HG02678 (cell line): ENCODE measurements around the gene L3MBTL4.

Experiments used
- ATAC-seq: cut with Tn5 transposase; IDR thresholded peaks from one replicate; pipeline ENCODE4 v1.9.1; 2021; ENCODE audit warnings: mild to moderate bottlenecking, moderate library complexity; ENCODE audit not compliant: unreplicated experiment

L3MBTL4 gene

DNA sequence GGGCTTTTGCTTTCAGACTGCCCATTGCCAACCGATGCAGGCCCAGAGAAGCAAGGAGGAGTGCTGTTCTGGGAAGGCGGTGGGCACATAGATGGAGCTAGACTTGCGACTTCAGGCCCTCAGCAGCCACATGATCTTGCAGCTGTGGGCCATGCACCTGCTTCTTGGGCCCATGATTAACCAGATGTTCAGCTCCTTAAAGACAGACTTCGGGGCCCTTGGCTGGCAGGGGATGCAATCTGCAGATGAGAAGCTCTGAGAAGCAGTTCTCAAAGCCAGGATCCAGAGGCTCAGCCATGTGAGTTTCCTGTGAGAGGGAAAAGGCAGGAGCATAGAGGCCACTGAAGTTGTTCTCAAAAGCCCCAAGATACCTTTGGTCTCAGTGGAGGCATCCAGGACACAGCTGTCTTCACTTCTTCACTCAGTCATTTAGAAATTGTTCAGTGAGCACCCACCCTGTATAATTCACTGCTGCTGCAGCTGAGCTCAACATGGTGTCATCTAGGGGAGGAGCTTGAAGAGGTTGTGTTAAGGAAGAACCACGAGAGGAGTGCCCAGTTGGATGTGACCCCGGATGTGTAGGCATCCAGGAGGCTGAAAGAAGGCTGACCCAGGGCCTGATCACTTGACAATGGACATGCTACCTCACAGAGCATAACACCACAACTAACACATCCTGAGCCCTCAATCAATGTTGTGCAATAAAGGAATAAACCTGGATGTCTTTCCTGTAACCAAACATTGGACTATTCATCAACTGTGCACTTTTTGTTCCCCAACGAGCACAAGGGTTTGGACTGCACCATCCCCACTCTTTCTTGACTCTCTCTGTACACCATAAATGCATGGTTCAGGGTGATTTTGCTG lies 474.7 kb downstream of the L3MBTL4 start:
- no peak for ATAC-seq

DNA sequence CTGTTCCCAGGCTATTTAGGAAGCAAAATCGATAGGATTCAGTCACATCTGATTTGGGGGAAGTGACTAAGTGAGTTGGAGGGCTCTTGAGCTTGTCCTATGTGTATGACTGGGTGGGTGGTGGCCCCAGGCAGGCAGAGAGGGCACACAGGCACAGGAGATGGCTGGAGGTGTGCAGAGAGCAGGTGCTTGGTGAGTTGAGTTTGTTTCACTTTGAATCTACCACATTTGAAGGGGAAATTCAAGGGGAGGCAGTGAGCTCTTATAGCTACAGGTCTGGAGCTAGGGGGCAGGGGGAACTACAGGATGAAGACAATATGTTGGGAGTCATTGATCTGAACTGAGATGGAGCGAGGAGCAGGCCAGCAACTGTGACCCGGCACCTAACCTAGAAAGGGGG lies 476.9 kb downstream of the L3MBTL4 start:
- ATAC-seq = no peak

DNA sequence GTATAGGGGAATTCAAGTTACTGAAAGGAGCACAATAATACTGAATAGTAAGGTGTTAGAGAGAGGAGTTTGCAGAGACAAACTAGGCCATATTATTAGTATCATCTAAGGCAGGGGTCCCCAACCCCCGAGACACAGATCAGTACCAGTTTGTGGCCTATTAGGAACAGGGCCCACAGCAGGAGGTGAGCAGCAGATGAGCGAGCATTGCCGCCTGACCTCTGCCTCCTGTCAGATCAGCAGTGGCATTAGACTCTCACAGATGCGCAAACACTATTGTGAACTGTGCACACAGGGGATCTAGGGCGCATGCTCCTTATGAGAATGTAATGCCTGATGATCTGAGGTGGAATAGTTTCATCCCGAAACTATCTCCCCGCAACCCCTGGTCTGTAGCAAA lies 477.6 kb downstream of the L3MBTL4 start:
- ATAC-seq = no peak

DNA sequence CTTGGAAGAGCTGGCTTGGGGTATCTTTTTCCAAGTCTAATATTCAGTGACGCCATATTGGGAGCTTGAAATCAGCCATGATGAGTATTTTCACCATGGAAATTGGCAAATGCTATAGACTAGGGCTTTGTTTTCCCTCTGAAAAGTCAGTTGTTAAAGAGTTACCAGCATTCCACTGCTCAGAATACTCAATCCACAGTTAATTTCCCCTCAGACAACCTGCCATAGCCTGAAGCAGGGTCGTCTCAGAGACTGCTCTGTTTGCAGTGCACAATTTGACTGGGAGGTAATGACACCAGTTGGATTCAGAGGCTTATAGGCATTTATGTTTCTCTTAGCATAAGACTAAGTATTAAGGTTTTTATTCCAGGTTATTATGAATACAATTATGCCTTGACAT lies 483.9 kb downstream of the L3MBTL4 start:
- no peak for ATAC-seq

DNA sequence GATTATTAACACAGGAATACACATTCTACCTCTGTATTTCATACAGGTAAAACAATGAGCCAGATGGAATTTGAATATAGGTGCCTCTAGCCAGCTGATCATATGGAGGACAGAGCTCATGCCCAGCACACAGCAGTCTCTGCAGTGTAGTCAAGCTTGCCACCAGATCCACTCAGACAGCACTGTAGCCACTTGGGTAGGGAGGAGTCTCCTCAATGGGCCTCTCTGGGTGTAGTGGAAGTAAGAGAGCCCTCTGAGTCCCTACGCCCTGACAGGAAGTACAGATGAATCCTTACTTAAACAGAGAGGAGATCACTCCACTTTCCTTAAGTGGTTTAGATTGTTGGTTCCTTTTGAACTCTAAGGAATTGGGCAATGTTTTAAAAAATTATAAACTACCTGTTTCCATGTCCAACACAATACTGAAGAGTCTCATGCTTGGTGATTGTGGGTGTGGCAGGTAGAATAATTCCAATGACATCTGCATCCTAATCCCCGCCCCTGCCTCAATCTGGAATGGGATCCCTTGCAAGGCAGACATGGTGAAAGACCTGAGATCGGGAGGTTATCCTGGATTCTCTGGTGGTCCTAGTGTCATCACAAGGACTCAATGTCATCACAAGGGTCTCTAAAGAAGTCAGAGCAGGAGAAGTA lies 496.4 kb downstream of the L3MBTL4 start:
- ATAC-seq = no peak

DNA sequence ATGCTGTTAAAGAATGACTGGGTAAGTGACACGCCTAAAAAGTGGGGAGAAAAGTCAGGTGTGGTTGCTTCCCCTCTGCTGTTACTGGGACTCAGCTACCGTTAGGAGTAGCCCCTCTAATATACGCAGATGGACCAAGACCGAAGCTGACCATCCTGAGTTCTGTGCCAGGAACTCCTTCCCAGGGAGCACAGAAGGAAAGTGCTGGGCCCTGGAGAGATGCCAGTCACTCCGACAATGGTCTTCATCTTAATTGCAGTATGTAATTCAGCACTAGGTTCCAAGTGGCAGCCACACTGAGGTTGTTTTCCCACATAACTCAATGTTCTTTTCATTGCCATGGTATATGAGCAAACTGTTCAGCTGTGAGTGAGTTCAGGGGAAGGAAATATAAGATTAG lies 499.8 kb downstream of the L3MBTL4 start:
- ATAC-seq = no peak

DNA sequence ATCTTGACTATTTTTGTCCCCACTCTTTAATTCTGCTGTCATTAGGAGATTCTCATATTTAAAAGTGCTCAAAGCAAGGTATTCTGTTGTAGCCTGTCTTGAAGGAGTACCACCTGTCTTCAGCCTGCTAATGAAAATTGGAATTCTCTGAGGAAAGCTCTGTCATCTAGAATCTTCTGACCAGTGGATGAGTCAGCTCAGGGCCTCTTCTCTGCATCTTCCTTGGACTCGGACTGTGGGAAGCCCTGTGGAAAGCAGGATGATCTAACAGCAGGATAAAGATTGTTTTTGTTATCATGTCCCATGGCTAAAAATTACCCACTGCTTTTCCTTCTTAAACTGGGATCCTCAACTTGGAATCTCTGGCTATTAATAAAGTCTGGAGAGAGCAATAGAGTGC lies 500.7 kb downstream of the L3MBTL4 start:
- no peak for ATAC-seq

DNA sequence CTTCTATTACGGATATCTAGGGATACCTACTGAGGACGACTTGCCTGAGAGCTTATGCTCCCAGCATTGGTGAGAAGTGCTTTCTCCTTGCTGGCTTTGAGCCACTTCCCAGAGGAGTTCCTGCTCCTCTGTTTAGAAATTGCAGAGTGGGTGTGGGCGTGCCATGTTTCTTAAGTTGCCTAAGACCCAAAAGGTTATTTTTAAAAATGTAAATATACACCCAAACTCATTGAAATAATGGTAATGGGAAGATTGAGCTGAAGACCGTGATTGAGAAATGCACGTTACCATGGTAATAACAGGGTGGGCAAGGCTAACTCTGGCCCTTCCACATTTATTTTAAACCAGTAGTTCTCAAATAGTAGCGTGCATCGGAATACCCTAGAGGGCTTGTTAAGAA lies 502.1 kb downstream of the L3MBTL4 start:
- ATAC-seq = no peak

DNA sequence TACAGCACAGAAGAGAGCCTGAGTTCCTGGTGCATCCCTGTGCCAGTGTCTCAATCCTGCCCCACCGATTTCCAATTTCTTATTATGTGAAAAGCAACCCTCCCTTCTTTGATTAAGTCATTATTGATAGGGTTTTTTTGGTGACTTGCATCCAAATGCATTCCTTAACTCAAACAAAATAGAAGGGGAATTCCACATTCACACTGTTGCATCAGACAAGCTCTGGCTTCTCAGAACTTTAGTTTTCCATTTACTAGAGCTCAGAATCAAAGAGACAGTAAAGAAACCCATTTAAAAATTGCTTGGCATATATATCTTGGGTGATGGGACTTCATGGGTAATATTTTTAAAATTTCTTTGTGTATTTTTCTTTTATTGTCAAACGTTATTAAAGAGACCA lies 505.6 kb downstream of the L3MBTL4 start:
- ATAC-seq = no peak
